SU-DHL-6 (cell line): ENCODE measurements around the gene LAMB4.

Experiments
- H2AFZ ChIP-seq: fragments of 200-600 bp; sonication (generic); 2 replicates; pipeline ENCODE4 v1.6.1; 2014; ENCODE audit warnings: low read depth, mild to moderate bottlenecking, moderate library complexity, mixed read lengths, antibody characterized with exemption, low read length; ENCODE audit not compliant: severe bottlenecking
- H3F3A ChIP-seq: fragments of 200-600 bp; shearing (Covaris generic); 2 replicates; pipeline ENCODE4 v1.6.0; 2016; ENCODE audit warnings: antibody characterized with exemption, mild to moderate bottlenecking; ENCODE audit not compliant: insufficient read depth
- H3K27ac ChIP-seq: fragments of 200-600 bp; sonication (generic); 2 replicates; pipeline ENCODE4 v1.5.1; 2016; ENCODE audit warnings: low read depth, mild to moderate bottlenecking, low read length, moderate library complexity, mixed read lengths
- H3K27me3 ChIP-seq: fragments of 200-600 bp; sonication (generic), shearing (Covaris generic); 2 replicates; pipeline ENCODE4 v1.6.0; 2014; ENCODE audit warnings: mild to moderate bottlenecking, low read length
- H3K36me3 ChIP-seq: fragments of 200-600 bp; sonication (generic); 2 replicates; pipeline ENCODE4 v1.6.1; 2014; ENCODE audit warnings: mild to moderate bottlenecking, low read length, mixed read lengths
- H3K4me2 ChIP-seq: fragments of 300-600, 200-600 bp; shearing (Covaris generic), sonication (generic); 2 replicates; pipeline ENCODE4 v1.6.0; 2014; ENCODE audit warnings: low read length, low read depth, mild to moderate bottlenecking; ENCODE audit not compliant: poor library complexity, severe bottlenecking
- H3K4me3 ChIP-seq: fragments of 200-600 bp; sonication (generic); 2 replicates; pipeline ENCODE4 v1.5.1; 2014; ENCODE audit warnings: antibody characterized with exemption, low read length, mild to moderate bottlenecking, mixed read lengths; ENCODE audit not compliant: insufficient read depth, poor library complexity, severe bottlenecking
- H3K79me2 ChIP-seq: fragments of 200-600 bp; sonication (generic); 2 replicates; pipeline ENCODE4 v1.6.1; 2014; ENCODE audit warnings: mild to moderate bottlenecking, low read length, moderate library complexity; ENCODE audit not compliant: insufficient read depth
- H3K9ac ChIP-seq: fragments of 200-600 bp; sonication (generic); 2 replicates; pipeline ENCODE4 v1.7.0; 2014; ENCODE audit warnings: mild to moderate bottlenecking, low read length
- H3K9me2 ChIP-seq: fragments of 200-600 bp; sonication (generic); replicated peaks from 2 replicates; pipeline ENCODE4 v1.6.1; 2014; ENCODE audit warnings: low read length; ENCODE audit not compliant: insufficient read depth
- H3K9me3 ChIP-seq: fragments of 200-600 bp; sonication (generic); 2 replicates; pipeline ENCODE4 v1.6.1; 2014; ENCODE audit warnings: low read length, mixed read lengths; ENCODE audit not compliant: insufficient read depth
- H4K20me1 ChIP-seq: fragments of 200-600 bp; sonication (generic); 2 replicates; pipeline ENCODE4 v1.6.1; 2014; ENCODE audit warnings: low read depth, mild to moderate bottlenecking, antibody characterized with exemption, low read length, moderate library complexity, mixed read lengths
- CTCF ChIP-seq: fragments of 200-600 bp; sonication (generic); IDR thresholded peaks from one replicate; pipeline ENCODE4 v1.5.1; 2017; ENCODE audit warnings: antibody characterized with exemption, mild to moderate bottlenecking, low read length, moderate library complexity; ENCODE audit not compliant: insufficient read depth, poor library complexity, severe bottlenecking
- EZH2phosphoT487 ChIP-seq: fragments of 200-600 bp; sonication (generic), shearing (Covaris generic); conservative IDR thresholded peaks from 2 replicates; pipeline ENCODE4 v1.6.1; 2018; ENCODE audit warnings: mild to moderate bottlenecking, antibody characterized with exemption, low read length, moderate library complexity, mixed read lengths

Gene LAMB4

GRCh38 chr7:108004220-108005142 lies 125.7 kb downstream of the LAMB4 start:
- Histone ChIP-seq H3K4me2 (no peak overlapping the region), H2AFZ (no peak overlapping the region), H3F3A (no peaks in the 10 kb centered on the region), H3K27me3 (no peaks in the 10 kb centered on the region), H4K20me1 (no peaks in the 10 kb centered on the region), H3K9ac (no peak overlapping the region), H3K9me2 (no peaks in the 10 kb centered on the region), H3K79me2 (no peaks in the 10 kb centered on the region), H3K9me3 (no peaks in the 10 kb centered on the region), H3K36me3 (no peaks in the 10 kb centered on the region), H3K4me3 (no peak overlapping the region), H3K27ac (no peak overlapping the region)
- TF ChIP-seq EZH2phosphoT487 (no peak), CTCF (no peak)

- TF ChIP-seq EZH2phosphoT487 = no peak
- TF ChIP-seq CTCF = no peak
- Histone ChIP-seq H3K9me3 (no peaks in the 10 kb centered on the region), H2AFZ (no peak overlapping the region), H3K27me3 (no peaks in the 10 kb centered on the region), H4K20me1 (no peaks in the 10 kb centered on the region), H3K27ac (no peak overlapping the region), H3K4me3 (no peak overlapping the region), H3K9ac (no peak overlapping the region), H3K4me2 (no peak overlapping the region), H3F3A (no peaks in the 10 kb centered on the region), H3K36me3 (no peaks in the 10 kb centered on the region), H3K79me2 (no peaks in the 10 kb centered on the region), H3K9me2 (no peaks in the 10 kb centered on the region)
Measured at GRCh38 chr7:108003599-108003935, 126.6 kb downstream of the LAMB4 start.

GRCh38 chr7:108002726-108003598 lies 127.2 kb downstream of the LAMB4 start, which contains the start of gene LAMB1:
TSS of gene LAMB1 (minus strand) at chr7:108003161. CDS start at chr7:108002885, 276 bp downstream.
- no peak within 1 kb of the TSS for H3K4me3 ChIP-seq
- no peaks in the 10 kb centered on the region for H3F3A ChIP-seq
- no peaks in the 10 kb centered on the region for H3K9me2 ChIP-seq
- H3K27ac ChIP-seq = no peak within 1 kb of the TSS
- no peak within 1 kb of the TSS for H2AFZ ChIP-seq
- H4K20me1 ChIP-seq = no peaks in the 10 kb centered on the region
- no peak within 1 kb of the TSS for H3K9ac ChIP-seq
- H3K4me2 ChIP-seq = no peak within 1 kb of the TSS
- no peaks in the 10 kb centered on the region for H3K27me3 ChIP-seq
- H3K79me2 ChIP-seq = no peaks in the 10 kb centered on the region
- H3K9me3 ChIP-seq = no peaks in the 10 kb centered on the region
- no peak for TF ChIP-seq EZH2phosphoT487
- no peak for TF ChIP-seq CTCF
- no peaks in the 10 kb centered on the region for H3K36me3 ChIP-seq
